ENCODE measurements around the gene LAMC3.

DNA sequence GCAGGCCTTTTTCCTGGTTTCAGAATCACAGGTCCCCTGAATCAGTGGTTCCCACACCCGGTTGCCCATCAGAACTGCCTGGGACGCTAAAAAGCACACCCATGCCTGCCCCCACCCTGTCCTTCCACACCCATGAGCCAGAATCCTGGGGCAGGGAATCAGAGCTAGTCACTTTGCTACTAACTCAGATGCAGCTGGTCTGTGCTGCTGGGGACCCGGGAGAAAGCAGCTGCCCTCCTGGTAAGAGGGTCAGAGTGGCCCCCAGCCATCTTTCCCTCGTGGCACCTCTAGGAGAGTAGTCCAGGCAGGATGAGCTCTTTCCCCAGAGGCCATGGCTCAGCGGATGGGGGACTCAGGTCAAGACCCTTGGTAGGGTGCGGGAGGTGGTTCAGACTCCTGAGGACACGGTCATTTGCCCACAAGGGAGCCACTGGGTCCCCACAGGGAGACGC is 105.1 kb downstream of the LAMC3 start:
- TF ChIP-seq, protein P1, sequence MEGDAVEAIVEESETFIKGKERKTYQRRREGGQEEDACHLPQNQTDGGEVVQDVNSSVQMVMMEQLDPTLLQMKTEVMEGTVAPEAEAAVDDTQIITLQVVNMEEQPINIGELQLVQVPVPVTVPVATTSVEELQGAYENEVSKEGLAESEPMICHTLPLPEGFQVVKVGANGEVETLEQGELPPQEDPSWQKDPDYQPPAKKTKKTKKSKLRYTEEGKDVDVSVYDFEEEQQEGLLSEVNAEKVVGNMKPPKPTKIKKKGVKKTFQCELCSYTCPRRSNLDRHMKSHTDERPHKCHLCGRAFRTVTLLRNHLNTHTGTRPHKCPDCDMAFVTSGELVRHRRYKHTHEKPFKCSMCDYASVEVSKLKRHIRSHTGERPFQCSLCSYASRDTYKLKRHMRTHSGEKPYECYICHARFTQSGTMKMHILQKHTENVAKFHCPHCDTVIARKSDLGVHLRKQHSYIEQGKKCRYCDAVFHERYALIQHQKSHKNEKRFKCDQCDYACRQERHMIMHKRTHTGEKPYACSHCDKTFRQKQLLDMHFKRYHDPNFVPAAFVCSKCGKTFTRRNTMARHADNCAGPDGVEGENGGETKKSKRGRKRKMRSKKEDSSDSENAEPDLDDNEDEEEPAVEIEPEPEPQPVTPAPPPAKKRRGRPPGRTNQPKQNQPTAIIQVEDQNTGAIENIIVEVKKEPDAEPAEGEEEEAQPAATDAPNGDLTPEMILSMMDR (IDR thresholded peaks at IDR 0.05): no peak
- TF ChIP-seq POLR2AphosphoS5 (IDR thresholded peaks at IDR 0.05): no peak

Measured in stomach (tissue), 4 donors.